ENCODE measurements around the gene PCNP. TPM values are rescaled to one million over a fixed set of nuclear protein-coding genes. Genes with fewer than 3 reads are reported as not detected.
"Not testable (repeated sequence)": the region's sequence is repeated elsewhere in the genome, so short reads cannot be mapped to it uniquely, and the experiment has no call there.

PCNP gene
- total and polyA plus RNA-seq, 2 donors: 52.2 to 159 TPM

DNA sequence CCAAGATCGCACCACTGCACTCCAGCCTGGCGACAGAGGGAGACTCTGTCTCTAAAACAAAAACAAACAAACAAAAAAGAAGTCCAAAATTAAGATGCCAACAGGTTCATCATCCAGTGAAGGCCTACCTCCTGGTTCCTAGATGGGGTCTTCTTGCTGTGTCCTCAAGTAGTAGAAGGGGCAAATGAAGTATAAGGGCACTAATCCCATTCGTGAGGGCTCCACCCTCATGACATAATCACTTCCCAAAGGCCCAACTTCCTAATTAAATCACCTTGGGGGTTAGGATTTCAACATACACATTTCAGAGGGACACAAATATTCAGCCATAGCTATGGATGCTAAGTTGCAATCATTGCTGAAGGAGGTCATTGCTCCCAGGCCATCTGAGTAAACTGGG, 45.8 kb downstream of the PCNP start:
- Histone ChIP-seq H3K27me3 (ENCODE audit: control insufficient read depth in 2 of 2, insufficient read depth in 1 of 2, low read length in 1 of 2) (no peaks in the 10 kb centered on the region), H3K36me3 (ENCODE audit: control insufficient read depth in 2 of 2, insufficient read depth in 2 of 2, low read length in 1 of 2) (no peaks in the 10 kb centered on the region), H3K9me3 (ENCODE audit: control insufficient read depth in 2 of 2, insufficient read depth in 1 of 2, low read length in 1 of 2) (no peaks in the 10 kb centered on the region), H3K4me1 (ENCODE audit: control insufficient read depth in 2 of 2, insufficient read depth in 2 of 2, low read length in 2 of 2) (no peaks in the 10 kb centered on the region), H3K27ac (ENCODE audit: low read depth in 1 of 2, low read length in 1 of 2) (no peak overlapping the region), H3K4me3 (ENCODE audit: low read length in 2 of 2) (no peak overlapping the region)
- 99% methylated on average over 3 of the region's 3 CpGs for WGBS
- no peak for DNase-seq (ENCODE audit: low read depth in 6 of 9, low spot score in 9 of 9)

- Histone ChIP-seq H3K27me3 (ENCODE audit: control insufficient read depth in 2 of 2, insufficient read depth in 1 of 2, low read length in 1 of 2) (no peaks in the 10 kb centered on the region), H3K27ac (ENCODE audit: low read depth in 1 of 2, low read length in 1 of 2) (no peak overlapping the region), H3K4me3 (ENCODE audit: low read length in 2 of 2) (no peak overlapping the region), H3K36me3 (ENCODE audit: control insufficient read depth in 2 of 2, insufficient read depth in 2 of 2, low read length in 1 of 2) (no peaks in the 10 kb centered on the region), H3K9me3 (ENCODE audit: control insufficient read depth in 2 of 2, insufficient read depth in 1 of 2, low read length in 1 of 2) (no peaks in the 10 kb centered on the region), H3K4me1 (ENCODE audit: control insufficient read depth in 2 of 2, insufficient read depth in 2 of 2, low read length in 2 of 2) (no peaks in the 10 kb centered on the region)
- DNase-seq (ENCODE audit: low read depth in 6 of 9, low spot score in 9 of 9): no peak
- WGBS: 100% methylated on average over 1 of the region's 1 CpG
Measured at GRCh38 chr3:101623656-101624055, 49.7 kb downstream of the PCNP start.

GRCh38 chr3:101624857-101625256, 50.9 kb downstream of the PCNP start:
- Histone ChIP-seq H3K27me3 (ENCODE audit: control insufficient read depth in 2 of 2, insufficient read depth in 1 of 2, low read length in 1 of 2) (no peaks in the 10 kb centered on the region), H3K9me3 (ENCODE audit: control insufficient read depth in 2 of 2, insufficient read depth in 1 of 2, low read length in 1 of 2) (no peaks in the 10 kb centered on the region), H3K27ac (ENCODE audit: low read depth in 1 of 2, low read length in 1 of 2) (no peak overlapping the region), H3K36me3 (ENCODE audit: control insufficient read depth in 2 of 2, insufficient read depth in 2 of 2, low read length in 1 of 2) (no peaks in the 10 kb centered on the region), H3K4me3 (ENCODE audit: low read length in 2 of 2) (no peak overlapping the region), H3K4me1 (ENCODE audit: control insufficient read depth in 2 of 2, insufficient read depth in 2 of 2, low read length in 2 of 2) (no peaks in the 10 kb centered on the region)
- DNase-seq (ENCODE audit: low read depth in 6 of 9, low spot score in 9 of 9): no peak
- 97% methylated on average over 2 of the region's 2 CpGs for WGBS

DNA sequence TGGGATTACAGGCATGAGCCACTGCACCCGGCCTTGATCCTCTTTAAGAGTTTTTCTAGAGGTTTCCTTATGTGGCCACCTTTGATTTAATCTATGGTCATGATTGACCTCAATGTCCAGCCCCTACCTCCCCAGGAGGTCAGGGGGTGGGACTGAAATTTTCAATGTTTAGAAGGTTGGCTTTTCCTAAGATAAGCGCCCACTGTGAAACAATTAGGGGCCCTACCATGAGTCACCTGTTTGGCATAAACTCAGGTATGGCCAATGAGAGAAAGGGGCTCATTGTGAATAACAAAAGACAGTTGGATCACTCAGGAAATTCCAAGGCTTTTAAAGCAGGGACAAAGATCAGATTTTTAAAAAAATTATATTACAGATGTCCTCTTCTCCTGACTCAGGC, 51.9 kb downstream of the PCNP start:
- H3K9me3 ChIP-seq (ENCODE audit: control insufficient read depth in 2 of 2, insufficient read depth in 1 of 2, low read length in 1 of 2): no peaks in the 10 kb centered on the region
- no peak for DNase-seq (ENCODE audit: low read depth in 6 of 9, low spot score in 9 of 9)
- H3K27me3 ChIP-seq (ENCODE audit: control insufficient read depth in 2 of 2, insufficient read depth in 1 of 2, low read length in 1 of 2): no peaks in the 10 kb centered on the region
- no peaks in the 10 kb centered on the region for H3K4me1 ChIP-seq (ENCODE audit: control insufficient read depth in 2 of 2, insufficient read depth in 2 of 2, low read length in 2 of 2)
- no peak overlapping the region for H3K27ac ChIP-seq (ENCODE audit: low read depth in 1 of 2, low read length in 1 of 2)
- WGBS: 98% methylated on average over 2 of the region's 2 CpGs
- no peaks in the 10 kb centered on the region for H3K36me3 ChIP-seq (ENCODE audit: control insufficient read depth in 2 of 2, insufficient read depth in 2 of 2, low read length in 1 of 2)
- no peak overlapping the region for H3K4me3 ChIP-seq (ENCODE audit: low read length in 2 of 2)

- no peaks in the 10 kb centered on the region for H3K4me1 ChIP-seq (ENCODE audit: control insufficient read depth in 2 of 2, insufficient read depth in 2 of 2, low read length in 2 of 2)
- H3K4me3 ChIP-seq (ENCODE audit: low read length in 2 of 2): no peak overlapping the region
- no peak for DNase-seq (ENCODE audit: low read depth in 6 of 9, low spot score in 9 of 9)
- no peaks in the 10 kb centered on the region for H3K9me3 ChIP-seq (ENCODE audit: control insufficient read depth in 2 of 2, insufficient read depth in 1 of 2, low read length in 1 of 2)
- no peaks in the 10 kb centered on the region for H3K36me3 ChIP-seq (ENCODE audit: control insufficient read depth in 2 of 2, insufficient read depth in 2 of 2, low read length in 1 of 2)
- H3K27ac ChIP-seq (ENCODE audit: low read depth in 1 of 2, low read length in 1 of 2): no peak overlapping the region
- H3K27me3 ChIP-seq (ENCODE audit: control insufficient read depth in 2 of 2, insufficient read depth in 1 of 2, low read length in 1 of 2): no peaks in the 10 kb centered on the region
Measured at GRCh38 chr3:101629219-101629618, 55.2 kb downstream of the PCNP start.

DNA sequence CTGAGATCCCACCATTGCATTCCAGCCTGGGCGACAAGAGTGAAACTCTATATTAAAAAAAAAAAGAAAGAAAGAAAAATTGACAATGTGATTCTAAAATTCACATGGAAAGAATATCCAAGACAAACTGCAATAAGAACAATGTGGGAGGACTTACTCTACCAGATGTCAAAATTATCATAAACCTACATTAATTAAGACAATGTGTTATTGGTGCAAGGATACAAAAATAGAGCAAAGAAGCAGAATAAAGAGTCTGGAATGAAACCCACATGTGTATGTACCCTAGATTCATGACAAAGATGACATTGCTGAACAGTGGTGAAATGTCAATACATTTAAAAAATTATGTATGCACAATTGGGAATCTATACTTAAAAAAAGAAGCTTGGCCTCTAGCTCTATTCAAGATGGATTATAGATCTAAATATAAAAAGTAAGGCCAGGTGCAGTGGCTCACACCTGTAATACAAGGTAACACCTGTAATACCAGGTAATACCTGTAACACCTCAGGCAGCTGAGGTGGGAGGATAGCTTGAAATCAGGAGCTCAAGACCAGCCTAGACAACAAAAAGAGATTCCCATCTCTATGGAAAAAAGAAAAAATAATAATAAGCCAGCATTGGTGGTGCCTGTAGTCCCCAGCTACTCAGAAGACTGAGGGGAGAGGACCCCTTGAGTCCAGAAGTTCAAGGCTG, 57.3 kb downstream of the PCNP start:
- Histone ChIP-seq H3K4me1 (ENCODE audit: control insufficient read depth in 2 of 2, insufficient read depth in 2 of 2, low read length in 2 of 2) (peaks cover 0 to 4% of the 10 kb centered on the region in 2 donors), H3K27me3 (ENCODE audit: control insufficient read depth in 2 of 2, insufficient read depth in 1 of 2, low read length in 1 of 2) (no peaks in the 10 kb centered on the region), H3K9me3 (ENCODE audit: control insufficient read depth in 2 of 2, insufficient read depth in 1 of 2, low read length in 1 of 2) (no peaks in the 10 kb centered on the region), H3K36me3 (ENCODE audit: control insufficient read depth in 2 of 2, insufficient read depth in 2 of 2, low read length in 1 of 2) (no peaks in the 10 kb centered on the region), H3K4me3 (ENCODE audit: low read length in 2 of 2) (no peak overlapping the region), H3K27ac (ENCODE audit: low read depth in 1 of 2, low read length in 1 of 2) (no peak overlapping the region)
- no peak for DNase-seq (ENCODE audit: low read depth in 6 of 9, low spot score in 9 of 9)
- 100% methylated on average over 1 of the region's 1 CpG for WGBS

- not testable (repeated sequence) for H3K9me3 ChIP-seq (ENCODE audit: control insufficient read depth in 2 of 2, insufficient read depth in 1 of 2, low read length in 1 of 2); H3K27me3 ChIP-seq (ENCODE audit: control insufficient read depth in 2 of 2, insufficient read depth in 1 of 2, low read length in 1 of 2); H3K4me3 ChIP-seq (ENCODE audit: low read length in 2 of 2); H3K27ac ChIP-seq (ENCODE audit: low read depth in 1 of 2, low read length in 1 of 2); DNase-seq (ENCODE audit: low read depth in 6 of 9, low spot score in 9 of 9); H3K36me3 ChIP-seq (ENCODE audit: control insufficient read depth in 2 of 2, insufficient read depth in 2 of 2, low read length in 1 of 2); H3K4me1 ChIP-seq (ENCODE audit: control insufficient read depth in 2 of 2, insufficient read depth in 2 of 2, low read length in 2 of 2)
- 96% methylated on average over 8 of the region's 8 CpGs for WGBS
Measured at GRCh38 chr3:101631959-101632358, 58.0 kb downstream of the PCNP start.

- Histone ChIP-seq H3K36me3 (ENCODE audit: control insufficient read depth in 2 of 2, insufficient read depth in 2 of 2, low read length in 1 of 2) (no peaks in the 10 kb centered on the region), H3K27ac (ENCODE audit: low read depth in 1 of 2, low read length in 1 of 2) (no peak overlapping the region), H3K4me1 (ENCODE audit: control insufficient read depth in 2 of 2, insufficient read depth in 2 of 2, low read length in 2 of 2) (peaks cover 0 to 4% of the 10 kb centered on the region in 2 donors), H3K9me3 (ENCODE audit: control insufficient read depth in 2 of 2, insufficient read depth in 1 of 2, low read length in 1 of 2) (no peaks in the 10 kb centered on the region), H3K4me3 (ENCODE audit: low read length in 2 of 2) (no peak overlapping the region), H3K27me3 (ENCODE audit: control insufficient read depth in 2 of 2, insufficient read depth in 1 of 2, low read length in 1 of 2) (no peaks in the 10 kb centered on the region)
- DNase-seq (ENCODE audit: low read depth in 6 of 9, low spot score in 9 of 9): no peak
- 86% methylated on average over 11 of the region's 11 CpGs for WGBS
Measured at GRCh38 chr3:101632586-101632985, 58.6 kb downstream of the PCNP start.

- DNase-seq (ENCODE audit: low read depth in 6 of 9, low spot score in 9 of 9): no peak
- no peak overlapping the region for H3K4me3 ChIP-seq (ENCODE audit: low read length in 2 of 2)
- H3K27ac ChIP-seq (ENCODE audit: low read depth in 1 of 2, low read length in 1 of 2): no peak overlapping the region
- peaks cover 0 to 4% of the 10 kb centered on the region in 2 donors for H3K4me1 ChIP-seq (ENCODE audit: control insufficient read depth in 2 of 2, insufficient read depth in 2 of 2, low read length in 2 of 2)
- no peaks in the 10 kb centered on the region for H3K9me3 ChIP-seq (ENCODE audit: control insufficient read depth in 2 of 2, insufficient read depth in 1 of 2, low read length in 1 of 2)
- WGBS: 96% methylated on average over 10 of the region's 10 CpGs
- no peaks in the 10 kb centered on the region for H3K36me3 ChIP-seq (ENCODE audit: control insufficient read depth in 2 of 2, insufficient read depth in 2 of 2, low read length in 1 of 2)
- H3K27me3 ChIP-seq (ENCODE audit: control insufficient read depth in 2 of 2, insufficient read depth in 1 of 2, low read length in 1 of 2): no peaks in the 10 kb centered on the region
Measured at GRCh38 chr3:101633186-101633585, 59.2 kb downstream of the PCNP start.
